Hematopoietic multipotent progenitor cell treated with erythropoietin and hydrocortisone succinate and interleukin-3 and kit ligand, for 8 days (in vitro differentiated cells): ENCODE results near the gene CEP83.
"Not testable (repeated sequence)": the region's sequence is repeated elsewhere in the genome, so short reads cannot be mapped to it uniquely, and the experiment has no call there.

Source experiments
- DNase-seq: peaks from one replicate; pipeline ENCODE4 v3.0.0-alpha.2; 2015

CEP83 gene, protein sequence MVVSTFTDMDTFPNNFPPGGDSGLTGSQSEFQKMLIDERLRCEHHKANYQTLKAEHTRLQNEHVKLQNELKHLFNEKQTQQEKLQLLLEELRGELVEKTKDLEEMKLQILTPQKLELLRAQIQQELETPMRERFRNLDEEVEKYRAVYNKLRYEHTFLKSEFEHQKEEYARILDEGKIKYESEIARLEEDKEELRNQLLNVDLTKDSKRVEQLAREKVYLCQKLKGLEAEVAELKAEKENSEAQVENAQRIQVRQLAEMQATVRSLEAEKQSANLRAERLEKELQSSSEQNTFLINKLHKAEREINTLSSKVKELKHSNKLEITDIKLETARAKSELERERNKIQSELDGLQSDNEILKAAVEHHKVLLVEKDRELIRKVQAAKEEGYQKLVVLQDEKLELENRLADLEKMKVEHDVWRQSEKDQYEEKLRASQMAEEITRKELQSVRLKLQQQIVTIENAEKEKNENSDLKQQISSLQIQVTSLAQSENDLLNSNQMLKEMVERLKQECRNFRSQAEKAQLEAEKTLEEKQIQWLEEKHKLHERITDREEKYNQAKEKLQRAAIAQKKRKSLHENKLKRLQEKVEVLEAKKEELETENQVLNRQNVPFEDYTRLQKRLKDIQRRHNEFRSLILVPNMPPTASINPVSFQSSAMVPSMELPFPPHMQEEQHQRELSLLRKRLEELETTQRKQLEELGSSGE

DNA sequence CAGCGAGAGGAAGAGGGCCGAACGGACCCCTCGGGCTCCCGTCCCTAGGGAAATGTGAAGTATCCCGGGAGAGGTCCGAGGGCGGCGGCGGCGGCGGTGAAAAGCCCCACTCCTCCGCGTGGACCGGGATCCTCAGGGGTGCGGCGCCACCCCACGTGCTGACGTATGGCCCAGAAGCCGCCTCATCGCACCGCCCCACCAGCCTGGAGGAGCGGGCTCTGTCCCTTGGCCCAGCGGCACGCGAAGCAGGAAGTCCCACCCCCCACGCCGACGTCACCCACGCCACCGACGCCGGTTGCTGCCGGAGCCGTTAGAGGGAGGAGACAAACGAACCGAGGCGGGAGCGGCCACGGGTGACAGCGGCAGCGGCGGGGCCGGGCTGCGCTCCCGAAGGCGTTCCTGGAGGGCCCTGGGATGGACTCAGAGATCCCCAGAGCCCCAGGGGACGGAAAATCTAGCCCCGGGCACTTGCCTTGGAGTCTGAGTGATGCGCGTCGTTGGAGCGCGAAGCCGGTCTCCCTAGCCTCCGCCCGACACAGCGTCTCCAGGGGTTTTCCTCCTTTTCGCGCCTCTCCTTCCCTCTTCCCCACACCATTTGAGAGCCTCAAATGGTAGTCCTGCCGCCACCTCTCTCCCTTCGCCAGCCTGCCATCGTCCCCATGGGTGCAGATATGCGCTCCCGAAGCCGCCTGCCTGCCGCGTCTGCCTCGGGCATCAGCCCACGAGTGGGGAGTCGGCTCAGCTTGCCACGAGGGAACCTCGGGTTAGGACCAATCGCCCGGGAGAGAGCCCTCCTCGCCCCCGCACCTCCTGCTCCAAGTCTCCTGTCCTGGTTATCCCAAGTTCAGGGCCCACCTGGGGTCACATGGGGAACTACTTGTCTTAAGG lies at the start of gene CEP83:
CEP83 (minus strand) TSS at position 140 of the 888 bp plus-strand sequence. CDS start 47,377 bp downstream, outside the sequence.
- DNase-seq = peak; percentile 94

GRCh38 chr12:94509317-94509716 lies 49.6 kb upstream of the CEP83 start:
- DNase-seq = no peak

GRCh38 chr12:94507455-94507854 lies 47.8 kb upstream of the CEP83 start:
- no peak for DNase-seq

DNA sequence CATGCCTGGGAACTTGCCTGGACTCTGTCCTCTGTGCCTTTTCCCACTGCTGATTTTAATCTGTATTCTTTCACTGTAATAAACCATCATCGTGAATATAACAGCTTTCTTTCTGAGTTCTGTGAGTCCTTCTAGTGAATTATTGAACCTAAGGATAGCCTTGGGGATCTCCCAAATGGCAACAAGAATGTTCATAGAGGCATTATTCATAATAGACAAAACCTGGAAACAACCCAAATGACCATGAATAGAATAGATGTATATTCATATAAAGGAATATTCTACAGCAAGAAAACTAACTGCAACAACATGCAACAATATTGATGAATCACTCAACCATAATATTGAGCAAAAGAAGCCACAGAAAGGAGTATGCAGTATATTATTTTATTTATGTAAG lies 44.7 kb upstream of the CEP83 start:
- no peak for DNase-seq

DNA sequence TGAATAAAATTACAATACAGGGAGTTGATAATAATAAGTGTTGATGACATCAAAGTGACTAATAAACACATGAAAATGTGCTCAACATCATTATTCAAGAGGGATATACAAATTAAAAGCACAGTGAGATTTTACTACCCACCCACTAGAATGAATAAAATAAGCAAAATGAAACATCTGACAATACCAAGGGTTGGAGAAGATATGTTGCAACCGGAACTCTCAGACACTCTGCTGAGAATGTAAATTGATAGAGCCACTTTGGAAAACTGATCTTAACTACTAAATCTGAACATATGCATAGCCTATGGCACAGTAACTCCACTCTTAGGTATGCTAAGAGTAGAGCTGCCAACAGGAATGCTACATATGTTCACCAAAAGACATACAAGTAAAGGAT lies 44.0 kb upstream of the CEP83 start:
- no peak for DNase-seq

GRCh38 chr12:94500831-94501567 lies 41.3 kb upstream of the CEP83 start:
- no peak for DNase-seq

GRCh38 chr12:94498698-94499097 lies 39.0 kb upstream of the CEP83 start:
- DNase-seq = no peak

DNA sequence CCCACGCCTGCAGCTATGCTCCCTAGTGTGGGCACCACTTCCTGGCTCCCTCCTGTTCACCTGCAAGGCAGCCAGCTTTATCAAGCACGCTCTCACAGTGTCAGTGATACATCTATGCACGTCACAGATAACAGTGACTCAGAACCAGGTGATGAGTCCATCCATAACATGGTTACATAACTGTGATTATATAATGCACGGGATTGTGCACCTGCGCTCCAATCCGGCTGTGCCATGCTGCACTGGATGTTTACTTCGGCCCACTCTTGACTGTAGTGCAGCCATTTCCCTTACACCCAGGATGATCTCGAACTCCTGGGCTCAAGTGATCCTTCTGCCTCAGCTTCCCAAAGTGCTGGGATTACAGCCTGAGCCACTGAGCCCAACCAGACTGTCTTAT lies 38.4 kb upstream of the CEP83 start:
- DNase-seq = no peak

GRCh38 chr12:94495445-94496115 lies 35.9 kb upstream of the CEP83 start:
- DNase-seq = no peak

GRCh38 chr12:94491489-94491888 lies 31.8 kb upstream of the CEP83 start:
- no peak for DNase-seq

- DNase-seq = no peak
These were observed 28.8 kb upstream of the CEP83 start for GRCh38 chr12:94488463-94488862.

DNA sequence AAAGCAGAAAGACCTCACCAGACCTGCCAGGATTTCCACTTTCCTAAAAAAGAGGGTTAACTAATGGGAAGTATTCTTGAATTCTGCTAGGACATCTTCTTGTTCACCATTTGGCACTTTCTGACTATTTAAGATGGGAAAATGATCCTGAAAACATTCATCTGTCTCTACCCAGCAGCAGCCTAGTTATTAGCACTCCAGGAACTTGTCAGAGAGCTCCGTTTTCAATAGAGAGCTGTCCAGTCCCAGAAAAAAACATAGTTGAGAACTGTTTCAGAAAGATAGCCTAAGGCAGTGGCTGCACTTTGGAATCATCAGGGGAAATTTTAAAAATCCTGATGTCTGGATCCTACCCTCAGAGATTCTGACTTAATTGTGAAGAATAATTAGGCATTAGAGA lies 22.1 kb upstream of the CEP83 start:
- no peak for DNase-seq

- no peak for DNase-seq
These were observed 9.9 kb upstream of the CEP83 start for GRCh38 chr12:94469522-94469921.

DNA sequence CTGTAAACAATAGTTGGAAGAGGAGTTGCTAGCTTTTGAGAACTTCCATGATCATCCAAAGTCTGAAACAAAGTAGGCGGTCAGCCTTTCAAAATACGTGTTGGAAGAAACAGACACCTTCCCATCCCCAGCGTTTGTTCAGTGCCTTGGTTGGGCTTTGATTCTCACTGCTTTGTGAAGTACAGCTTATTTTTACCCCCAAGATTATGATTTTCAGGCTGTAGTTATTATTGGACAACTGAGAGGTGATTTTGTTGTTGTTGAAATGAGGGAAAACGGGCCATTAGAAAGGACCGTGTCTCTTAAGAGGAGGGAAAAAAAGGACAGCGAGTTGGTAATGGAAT lies 921 bp upstream of the CEP83 start:
- peak; percentile 47 for DNase-seq

DNA sequence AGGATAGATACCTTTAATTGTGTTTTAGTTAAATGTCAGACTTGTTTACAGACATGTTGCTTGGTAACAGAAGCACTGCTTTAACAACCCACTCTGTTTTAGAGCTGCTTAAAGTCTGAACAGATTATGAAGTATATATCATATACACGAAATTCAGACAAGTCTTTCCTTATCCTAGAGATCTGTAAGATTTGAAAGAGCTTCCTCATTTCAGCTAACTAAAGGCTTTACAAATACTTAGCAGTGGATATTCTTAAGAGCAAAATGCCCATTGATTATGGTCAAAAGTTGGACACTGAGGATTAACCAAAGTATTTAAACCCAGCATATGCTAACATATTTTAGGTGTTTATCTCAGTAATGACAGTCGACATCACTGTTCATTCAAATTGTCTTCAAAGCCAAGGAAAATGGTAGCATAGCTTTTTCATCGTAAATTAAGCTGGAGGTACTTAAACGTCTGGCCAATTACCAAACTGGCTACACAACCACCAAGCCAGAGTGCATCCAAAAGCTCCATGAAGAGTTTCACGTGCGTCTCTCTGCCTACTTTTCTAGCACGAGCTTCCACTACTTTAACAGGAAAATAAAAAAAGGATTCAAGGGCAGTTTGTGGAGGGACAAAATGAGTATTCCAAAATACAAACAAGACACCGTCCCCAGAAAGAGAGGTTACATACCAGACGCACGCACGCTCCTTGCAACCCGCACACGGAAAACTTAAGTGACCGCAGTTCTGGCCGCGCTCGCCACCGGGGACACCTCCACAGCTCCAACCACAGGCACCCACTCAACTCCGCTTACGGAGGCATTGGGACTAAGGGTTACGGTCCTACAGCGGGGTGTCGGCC lies 565 bp downstream of the CEP83 start:
- peak; percentile 44 for DNase-seq

DNA sequence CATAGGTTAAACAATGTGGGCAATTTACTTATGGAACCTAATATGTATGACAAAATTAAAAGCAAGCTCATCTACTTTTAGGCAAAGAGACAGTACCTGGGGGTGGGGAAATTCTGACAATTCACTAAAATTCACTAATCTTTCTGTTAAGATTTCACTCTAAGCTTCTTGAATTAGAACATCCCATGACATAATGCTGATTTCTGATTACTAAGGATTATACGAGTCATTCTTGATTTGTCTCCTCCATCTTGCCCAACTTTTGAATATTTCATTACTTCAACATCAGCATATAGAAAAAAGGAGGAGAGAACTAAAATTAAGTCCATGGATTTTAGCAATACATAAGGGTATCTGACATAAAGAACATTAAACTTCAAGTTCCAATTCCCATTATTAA lies 2.4 kb downstream of the CEP83 start:
- no peak for DNase-seq

- DNase-seq = not testable (repeated sequence)
These were observed 5.3 kb downstream of the CEP83 start for GRCh38 chr12:94454318-94454717.

- no peak for DNase-seq
These were observed 14.0 kb downstream of the CEP83 start for GRCh38 chr12:94445662-94446061.

- no peak for DNase-seq
These were observed 22.4 kb downstream of the CEP83 start for GRCh38 chr12:94437303-94437702.

- DNase-seq = peak; percentile 69
These were observed 24.1 kb downstream of the CEP83 start for GRCh38 chr12:94435511-94435927.

GRCh38 chr12:94434171-94434570 lies 25.5 kb downstream of the CEP83 start:
- DNase-seq = peak; percentile 22
